Calu3 (cell line): ENCODE measurements around the gene GADD45G. TPM values are rescaled to one million over a fixed set of nuclear protein-coding genes. Genes with fewer than 3 reads are reported as not detected.

Source experiments
- BruUV-seq: library from RNA; stranded (reverse); fragments of 400-500 nt; replicated peaks from 2 replicates; lab custom pipeline; 2021; lab: Mats Ljungman, UMichigan
- CTCF ChIA-PET: fragments of 300-600 bp; sonication (Branson Sonifier 250); formaldehyde crosslinking; loops from one replicate; lab custom pipeline; 2022; ENCODE audit warnings: antibody characterized with exemption; lab: Charles Lee
- DNase-seq: peaks from one replicate; pipeline ENCODE4 v3.0.0; 2022
- H3K27ac Mint-ChIP-seq: one replicate; pipeline ENCODE4 v1.8.0; 2022; ENCODE audit warnings: mixed read lengths; ENCODE audit not compliant: unreplicated experiment
- H3K27me3 Mint-ChIP-seq: one replicate; pipeline ENCODE4 v1.8.0; 2022; ENCODE audit warnings: mixed read lengths; ENCODE audit not compliant: unreplicated experiment
- H3K36me3 Mint-ChIP-seq: one replicate; pipeline ENCODE4 v1.8.0; 2022; ENCODE audit warnings: mild to moderate bottlenecking, moderate library complexity, mixed read lengths; ENCODE audit not compliant: insufficient read depth, unreplicated experiment
- H3K4me1 Mint-ChIP-seq: one replicate; pipeline ENCODE4 v1.8.0; 2022; ENCODE audit warnings: mild to moderate bottlenecking, low read depth, mixed read lengths; ENCODE audit not compliant: unreplicated experiment
- H3K4me3 Mint-ChIP-seq: one replicate; pipeline ENCODE4 v1.8.0; 2022; ENCODE audit warnings: mild to moderate bottlenecking, low read depth, moderate library complexity, mixed read lengths; ENCODE audit not compliant: unreplicated experiment
- H3K9me3 Mint-ChIP-seq: one replicate; pipeline ENCODE4 v1.8.0; 2022; ENCODE audit warnings: low read depth, mixed read lengths; ENCODE audit not compliant: unreplicated experiment
- intact Hi-C: fragments of 100-400 bp; cut with micrococcal nuclease; formaldehyde crosslinking; loops from one replicate; pipeline ENCODE4 v1.10.0; 2022; ENCODE audit not compliant: unreplicated experiment
- total RNA-seq: library from RNA; stranded (reverse); gene quantifications from 2 replicates; pipeline ENCODE4 v1.2.3, GENCODE V29; 2022
- TF ChIP-seq, protein P1 (sequence below): fragments of 200-600 bp; IDR thresholded peaks from one replicate; pipeline ENCODE4 v1.8.0; 2022; ENCODE audit warnings: antibody characterized with exemption; ENCODE audit not compliant: unreplicated experiment

GADD45G gene
- total RNA-seq, 1 experiment from 2014 or later: 1.7 TPM

DNA sequence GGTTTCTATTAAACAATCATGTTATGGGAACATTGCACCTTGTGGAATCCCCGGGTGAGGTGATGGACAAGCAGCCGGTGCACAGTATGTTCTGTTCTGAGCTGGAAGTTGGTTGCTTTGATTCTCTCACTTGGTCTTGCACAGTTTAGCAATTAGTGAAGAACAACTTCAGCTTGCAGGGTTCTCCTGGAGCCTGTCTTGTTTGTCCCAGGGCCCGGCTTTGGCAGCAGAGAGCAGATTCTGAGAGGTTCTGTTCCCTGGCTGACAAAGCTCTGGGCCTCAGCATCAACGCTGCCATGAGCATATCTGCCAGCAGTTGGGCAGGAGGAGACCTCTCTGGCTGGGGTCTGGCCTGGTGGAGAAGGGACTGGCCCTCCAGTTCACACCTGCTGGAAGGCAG lies 16.9 kb downstream of the GADD45G start:
- TF ChIP-seq, protein P1, sequence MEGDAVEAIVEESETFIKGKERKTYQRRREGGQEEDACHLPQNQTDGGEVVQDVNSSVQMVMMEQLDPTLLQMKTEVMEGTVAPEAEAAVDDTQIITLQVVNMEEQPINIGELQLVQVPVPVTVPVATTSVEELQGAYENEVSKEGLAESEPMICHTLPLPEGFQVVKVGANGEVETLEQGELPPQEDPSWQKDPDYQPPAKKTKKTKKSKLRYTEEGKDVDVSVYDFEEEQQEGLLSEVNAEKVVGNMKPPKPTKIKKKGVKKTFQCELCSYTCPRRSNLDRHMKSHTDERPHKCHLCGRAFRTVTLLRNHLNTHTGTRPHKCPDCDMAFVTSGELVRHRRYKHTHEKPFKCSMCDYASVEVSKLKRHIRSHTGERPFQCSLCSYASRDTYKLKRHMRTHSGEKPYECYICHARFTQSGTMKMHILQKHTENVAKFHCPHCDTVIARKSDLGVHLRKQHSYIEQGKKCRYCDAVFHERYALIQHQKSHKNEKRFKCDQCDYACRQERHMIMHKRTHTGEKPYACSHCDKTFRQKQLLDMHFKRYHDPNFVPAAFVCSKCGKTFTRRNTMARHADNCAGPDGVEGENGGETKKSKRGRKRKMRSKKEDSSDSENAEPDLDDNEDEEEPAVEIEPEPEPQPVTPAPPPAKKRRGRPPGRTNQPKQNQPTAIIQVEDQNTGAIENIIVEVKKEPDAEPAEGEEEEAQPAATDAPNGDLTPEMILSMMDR: no peak
- H3K4me1 Mint-ChIP-seq: no peaks in the 10 kb centered on the region
- H3K27ac Mint-ChIP-seq: no peak overlapping the region
- intact Hi-C loops: no loop called here
- DNase-seq: no peak
- no peak overlapping the region for H3K4me3 Mint-ChIP-seq
- no peaks in the 10 kb centered on the region for H3K36me3 Mint-ChIP-seq
- no peaks in the 10 kb centered on the region for H3K9me3 Mint-ChIP-seq
- peaks cover 35% of the 10 kb centered on the region for H3K27me3 Mint-ChIP-seq
- no TSS peak for BruUV-seq
- CTCF ChIA-PET: no interaction called here

DNA sequence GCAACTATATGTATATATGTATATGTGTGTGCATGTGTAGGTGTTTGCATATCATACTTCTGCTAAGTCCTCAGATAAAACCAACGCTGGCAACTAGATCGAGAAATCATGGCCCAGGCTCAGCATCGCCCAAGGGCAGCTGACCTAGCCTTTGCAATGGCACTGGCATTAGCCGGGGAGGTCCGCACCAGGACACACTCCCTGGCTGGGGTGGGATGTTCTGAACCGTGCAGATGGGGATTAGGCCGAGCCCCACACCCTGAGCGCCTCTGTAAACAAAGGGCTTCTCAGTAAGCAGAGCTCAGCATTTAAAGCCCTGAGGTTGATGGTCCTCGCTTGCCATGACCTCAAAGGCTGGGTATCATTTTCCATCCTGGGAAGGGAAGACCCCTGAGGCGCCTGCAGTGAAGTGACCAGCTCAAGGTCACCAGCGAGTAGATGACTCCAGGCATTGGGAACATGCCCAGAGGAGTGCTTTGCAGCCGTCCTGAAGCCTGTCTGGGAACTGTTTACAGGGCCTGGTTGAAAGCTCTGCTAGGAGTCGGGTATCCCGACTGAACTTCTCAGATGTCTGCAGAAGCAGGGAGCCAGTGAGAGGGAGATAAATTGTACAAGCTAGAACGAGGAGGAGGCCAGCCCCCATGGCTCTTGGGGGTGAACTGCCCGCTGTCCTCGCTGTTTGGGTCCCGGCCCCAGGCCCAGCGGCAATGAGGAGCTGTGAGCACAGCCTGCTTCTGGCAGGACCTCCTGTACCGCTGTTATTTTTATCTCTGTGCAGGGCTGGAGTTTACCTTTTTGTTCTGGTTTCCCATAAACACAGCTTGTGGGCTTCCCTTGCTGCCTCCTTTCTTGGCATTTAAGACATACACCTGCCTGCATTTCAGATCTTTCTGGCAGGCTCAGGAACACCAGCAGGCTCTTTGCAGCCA lies 18.4 kb downstream of the GADD45G start:
- intact Hi-C loops: no loop called here
- Mint-ChIP-seq H3K27me3 (peaks cover 30% of the 10 kb centered on the region), H3K27ac (no peak overlapping the region), H3K36me3 (no peaks in the 10 kb centered on the region), H3K4me1 (no peaks in the 10 kb centered on the region), H3K9me3 (no peaks in the 10 kb centered on the region), H3K4me3 (no peak overlapping the region)
- BruUV-seq: no TSS peak
- TF ChIP-seq, protein P1: no peak
- DNase-seq: no peak
- CTCF ChIA-PET: no interaction called here

DNA sequence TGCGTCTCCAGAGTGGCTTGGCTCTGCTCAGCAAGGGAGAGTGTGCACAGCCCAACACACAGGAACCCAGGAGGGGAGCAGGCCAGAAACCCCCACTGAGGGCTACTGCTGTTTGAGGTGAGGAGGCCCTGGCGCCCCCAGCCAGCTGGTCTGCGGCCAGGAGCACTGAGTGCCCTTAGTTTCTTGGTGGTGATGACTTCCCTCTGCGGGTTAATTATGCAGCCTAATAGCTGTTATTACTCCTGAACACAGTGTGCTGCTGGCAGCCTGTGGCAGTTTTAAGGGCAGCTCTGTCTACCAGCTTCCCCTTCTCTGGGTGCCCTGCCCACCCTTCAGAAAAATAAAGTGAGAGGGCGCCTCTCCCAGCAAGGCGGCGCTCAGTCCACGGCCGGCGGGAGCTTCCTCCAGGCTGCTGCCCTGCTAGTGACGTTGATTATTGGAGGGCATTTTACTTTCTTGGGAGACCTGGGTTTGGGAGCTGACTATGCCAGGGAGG lies 19.2 kb downstream of the GADD45G start:
- no peak overlapping the region for H3K4me3 Mint-ChIP-seq
- H3K4me1 Mint-ChIP-seq: no peaks in the 10 kb centered on the region
- CTCF ChIA-PET: no interaction called here
- no peaks in the 10 kb centered on the region for H3K36me3 Mint-ChIP-seq
- DNase-seq: no peak
- TF ChIP-seq, protein P1: no peak
- H3K27ac Mint-ChIP-seq: no peak overlapping the region
- intact Hi-C loops: no loop called here
- no TSS peak for BruUV-seq
- H3K9me3 Mint-ChIP-seq: no peaks in the 10 kb centered on the region
- peaks cover 38% of the 10 kb centered on the region for H3K27me3 Mint-ChIP-seq

DNA sequence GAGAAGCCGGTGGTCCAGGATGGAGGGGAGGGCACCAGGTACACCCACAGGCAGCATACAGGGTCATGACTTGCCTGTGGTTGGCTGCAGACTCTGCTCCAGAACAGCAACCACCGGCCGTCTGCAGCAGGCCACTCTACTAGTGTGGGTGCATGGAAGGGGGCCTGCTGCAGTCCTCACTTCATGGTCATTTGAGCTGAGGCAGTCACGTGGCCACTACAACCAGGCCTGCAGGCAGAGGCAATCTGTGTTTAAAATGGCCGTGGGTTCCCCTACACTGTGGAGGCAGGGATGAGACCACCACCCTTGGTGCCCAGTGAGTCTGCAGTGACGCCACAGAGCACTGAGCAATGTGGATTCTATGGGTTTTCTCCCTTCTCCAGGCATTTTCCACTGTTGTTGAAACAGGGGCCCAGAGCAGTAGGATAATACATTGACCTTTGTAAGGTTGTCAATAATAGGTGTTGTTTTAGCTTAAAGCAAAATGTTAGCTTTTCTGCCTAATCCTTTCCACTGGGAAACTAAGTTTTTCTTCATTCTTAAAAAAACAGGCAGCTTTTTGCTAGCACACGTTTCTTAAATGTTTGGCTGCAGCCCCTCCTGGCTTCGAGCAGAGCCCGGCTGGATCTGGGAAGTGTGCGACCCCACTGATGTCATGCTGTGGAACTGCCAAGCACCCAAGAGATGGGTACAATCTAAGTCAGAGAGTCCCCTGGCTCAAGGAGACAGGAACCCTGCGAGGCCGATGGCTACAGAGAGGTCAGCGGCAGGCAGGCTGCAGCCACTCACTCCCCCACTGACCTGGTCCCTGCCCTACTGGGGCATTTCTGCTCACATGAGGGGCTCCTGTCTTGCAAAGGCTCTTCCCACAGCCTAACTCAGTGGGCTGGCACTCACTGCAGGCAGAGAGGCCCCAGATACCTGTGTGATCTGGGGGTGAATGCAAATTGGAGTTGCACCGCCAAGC lies 21.2 kb downstream of the GADD45G start:
- H3K4me1 Mint-ChIP-seq: no peaks in the 10 kb centered on the region
- H3K4me3 Mint-ChIP-seq: no peak overlapping the region
- intact Hi-C loops: no loop called here
- H3K27me3 Mint-ChIP-seq: peaks cover 48% of the 10 kb centered on the region
- DNase-seq: no peak
- H3K9me3 Mint-ChIP-seq: no peaks in the 10 kb centered on the region
- H3K36me3 Mint-ChIP-seq: no peaks in the 10 kb centered on the region
- CTCF ChIA-PET: interaction anchor here (0.8 kb wide), 1 partner anchor 424 kb away, joined by 3 read pairs; no protein-coding TSS in a partner anchor
- BruUV-seq: no TSS peak
- H3K27ac Mint-ChIP-seq: no peak overlapping the region
- TF ChIP-seq, protein P1: no peak
